ENCODE results near the gene CFAP99. TPM values are rescaled to one million over a fixed set of nuclear protein-coding genes. Genes with fewer than 3 reads are reported as not detected.

The CFAP99 gene
- total and polyA plus RNA-seq, 2 of the 4 experiments (the other 2 are of a cell fraction), result not detected

DNA sequence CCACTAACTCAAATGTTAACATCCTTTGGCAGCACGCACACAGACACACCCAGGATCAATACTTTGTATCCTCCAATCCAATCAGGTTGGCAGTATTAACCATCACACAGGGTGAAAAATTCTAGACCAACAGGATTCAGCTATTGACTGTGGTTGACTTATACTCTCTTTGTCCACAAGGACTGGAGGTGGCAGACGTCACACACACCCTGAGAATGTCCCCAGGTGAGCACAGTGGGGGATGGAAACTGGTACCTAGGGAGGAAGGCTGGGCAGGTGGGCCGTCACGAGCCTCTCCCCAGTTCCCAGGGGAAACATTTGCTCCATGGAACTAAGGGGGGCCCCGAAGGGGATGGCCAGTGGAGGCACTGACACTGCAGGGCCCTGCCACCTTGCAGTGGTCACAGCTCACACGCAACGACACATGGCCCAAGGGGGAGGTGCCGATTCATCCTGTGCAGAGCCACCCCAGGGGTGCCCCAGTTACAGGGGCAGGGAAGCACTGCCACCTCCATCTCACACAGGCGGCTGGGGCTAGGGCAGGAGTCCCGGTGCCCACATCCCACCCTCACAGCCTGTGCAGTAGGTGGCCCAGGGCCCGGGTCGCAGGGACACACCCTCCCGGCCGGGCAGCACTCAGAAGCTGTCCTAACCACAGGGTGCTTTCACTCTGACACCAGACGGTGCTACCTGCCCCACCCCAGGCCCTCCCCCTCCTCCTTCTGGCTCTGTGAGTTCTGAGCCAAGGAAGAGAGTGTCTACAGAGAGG is 17.7 kb upstream of the CFAP99 start:
- H3K36me3 ChIP-seq (ENCODE audit: control insufficient read depth, insufficient read depth, low read length), result no peaks in the 10 kb centered on the region
- H3K27me3 ChIP-seq (ENCODE audit: control insufficient read depth, insufficient read depth, low read length), result peaks cover 13% of the 10 kb centered on the region
- H3K4me3 ChIP-seq (ENCODE audit: insufficient read depth, low read depth, low read length), result no peak overlapping the region
- H2AK9ac ChIP-seq (replicated peaks; ENCODE audit: low read depth, low read length, poor library complexity), result no peak overlapping the region
- dilution Hi-C loops (cut with HindIII; ENCODE audit: low sequenced_read_pairs, unreplicated experiment), result no loop called here
- H3K79me1 ChIP-seq (ENCODE audit: low read depth in 1 of 2, low read length in 2 of 2), result no peaks in the 10 kb centered on the region
- no peak overlapping the region for H3K23ac ChIP-seq (ENCODE audit: low read depth, low read length)
- no peak overlapping the region for H4K5ac ChIP-seq (ENCODE audit: low read depth, low read length)
- H3K18ac ChIP-seq (ENCODE audit: low read depth, low read length), result no peak overlapping the region
- no peak overlapping the region for H3K4me2 ChIP-seq (ENCODE audit: low read depth, low read length)
- no peak for ATAC-seq (ENCODE audit: low read depth)
- no peak for TF ChIP-seq CEBPB (IDR thresholded peaks at IDR 0.05; ENCODE audit: low read depth, low read length)
- no peak for TF ChIP-seq SMC3 (IDR thresholded peaks at IDR 0.05; ENCODE audit: low read depth, low read length)
- no peak for TF ChIP-seq RFX5 (IDR thresholded peaks at IDR 0.05; ENCODE audit: low read depth, low read length)
- no peak for TF ChIP-seq NFE2L2 (IDR thresholded peaks at IDR 0.05; ENCODE audit: low read depth, low read length)
- no peak for TF ChIP-seq BHLHE40 (IDR thresholded peaks at IDR 0.05; ENCODE audit: low read depth, low read length)
- no peak for TF ChIP-seq MAFK (IDR thresholded peaks at IDR 0.05; ENCODE audit: low read depth, low read length)
- TF ChIP-seq ELK1 (IDR thresholded peaks at IDR 0.05; ENCODE audit: borderline replicate concordance, low read depth, low read length), result no peak
- TF ChIP-seq MXI1 (IDR thresholded peaks at IDR 0.05; ENCODE audit: borderline replicate concordance, low read depth, low read length), result no peak
- TF ChIP-seq MAZ (IDR thresholded peaks at IDR 0.05; ENCODE audit: borderline replicate concordance, low read depth, low read length), result no peak
- TF ChIP-seq CTCF (conservative IDR thresholded peaks at IDR 0.05; ENCODE audit: low read depth, low read length), result no peak
- no peak for TF ChIP-seq FOS (IDR thresholded peaks at IDR 0.05; ENCODE audit: low read depth, low read length)
- TF ChIP-seq USF2 (IDR thresholded peaks at IDR 0.05; ENCODE audit: low read depth, low read length), result no peak
- TF ChIP-seq POLR2A (IDR thresholded peaks at IDR 0.05; ENCODE audit: low read depth, low read length), result no peak
- 69% methylated on average over 6 of the region's 15 CpGs; no CpG with 5 or more reads in 1 of the 2 experiments for WGBS, 2 experiments (ENCODE audit: extremely low coverage in 2 of 2, insufficient read length in 1 of 2)
- ChIA-PET CTCF (interaction anchor here (1.4 kb wide), 1 partner anchor 12 kb away, joined by 3 read pairs; no protein-coding TSS in a partner anchor), POLR2A (ENCODE audit: unreplicated experiment) (no interaction called here)
- no TSS peak for BruUV-seq (replicated peaks)
- H2BK15ac ChIP-seq (ENCODE audit: low read depth, low read length), result no peak overlapping the region
- no peaks in the 10 kb centered on the region; the same call in 1 of the 2 replicates for H3K4me1 ChIP-seq (ENCODE audit: control insufficient read depth, insufficient read depth, low read length)
- H3K9ac ChIP-seq (ENCODE audit: low read depth, low read length), result no peak overlapping the region
- no peak overlapping the region for H2BK120ac ChIP-seq (ENCODE audit: low read depth, low read length)
- DNase-seq, result no peak
- H3K9me3 ChIP-seq (ENCODE audit: control insufficient read depth, insufficient read depth, low read length), result no peaks in the 10 kb centered on the region
- H3K14ac ChIP-seq (replicated peaks; ENCODE audit: low read depth, low read length), result no peak overlapping the region
- H3K56ac ChIP-seq (ENCODE audit: extremely low read depth, insufficient read depth, low read length), result no peak overlapping the region
- H3K9me1 ChIP-seq (ENCODE audit: insufficient read depth, low read length), result no peaks in the 10 kb centered on the region
- no peak overlapping the region for H2AFZ ChIP-seq (replicated peaks; ENCODE audit: low read length, poor library complexity)
- no peaks in the 10 kb centered on the region for H4K20me1 ChIP-seq (ENCODE audit: insufficient read depth, low read length)
- no peak overlapping the region for H4K8ac ChIP-seq (ENCODE audit: low read depth in 2 of 2, low read length in 2 of 2)
- no peak overlapping the region for H3K27ac ChIP-seq (ENCODE audit: insufficient read depth, low read length)
- H2BK5ac ChIP-seq (ENCODE audit: low read depth, low read length, poor library complexity, severe bottlenecking), result no peak overlapping the region
- intact Hi-C loops (cut with micrococcal nuclease), result no loop called here
- H2BK20ac ChIP-seq (ENCODE audit: low read depth, low read length), result no peak overlapping the region
- H2AK5ac ChIP-seq (ENCODE audit: low read depth, low read length), result no peak overlapping the region
- H4K91ac ChIP-seq (ENCODE audit: insufficient read depth, low read depth, low read length), result no peak overlapping the region
- in situ Hi-C loops (cut with MboI; ENCODE audit: low sequenced_read_pairs), result no loop called here
- H3K4ac ChIP-seq (ENCODE audit: low read depth, low read length), result no peak overlapping the region

All from IMR-90 (cell line).